T47D (cell line): Measurements from ENCODE around the gene SHE.

Experiments
- DNase-seq, 2 experiments: peaks; one replicate each; pipeline versions ENCODE4 v3.0.0 to v3.0.0-alpha.2; 2011 to 2012; ENCODE audit warnings: low read depth in 1 of 2, low spot score in 1 of 2
- JUND ChIP-seq: IDR thresholded peaks from 2 replicates; pipeline ENCODE4 v1.6.1; 2012; ENCODE audit warnings: low read depth
- in situ Hi-C: cut with HindIII; loops from 2 replicates; pipeline ENCODE4 v1.10.0; 2016; ENCODE audit warnings: low sequenced_read_pairs, low pct_unique_long_range_greater_than_20kb

SHE gene

GRCh38 chr1:154445040-154445472, 57.2 kb downstream of the SHE start:
- in situ Hi-C loops, result no loop called here
- TF ChIP-seq JUND, result no peak
- DNase-seq, result no peak

DNA sequence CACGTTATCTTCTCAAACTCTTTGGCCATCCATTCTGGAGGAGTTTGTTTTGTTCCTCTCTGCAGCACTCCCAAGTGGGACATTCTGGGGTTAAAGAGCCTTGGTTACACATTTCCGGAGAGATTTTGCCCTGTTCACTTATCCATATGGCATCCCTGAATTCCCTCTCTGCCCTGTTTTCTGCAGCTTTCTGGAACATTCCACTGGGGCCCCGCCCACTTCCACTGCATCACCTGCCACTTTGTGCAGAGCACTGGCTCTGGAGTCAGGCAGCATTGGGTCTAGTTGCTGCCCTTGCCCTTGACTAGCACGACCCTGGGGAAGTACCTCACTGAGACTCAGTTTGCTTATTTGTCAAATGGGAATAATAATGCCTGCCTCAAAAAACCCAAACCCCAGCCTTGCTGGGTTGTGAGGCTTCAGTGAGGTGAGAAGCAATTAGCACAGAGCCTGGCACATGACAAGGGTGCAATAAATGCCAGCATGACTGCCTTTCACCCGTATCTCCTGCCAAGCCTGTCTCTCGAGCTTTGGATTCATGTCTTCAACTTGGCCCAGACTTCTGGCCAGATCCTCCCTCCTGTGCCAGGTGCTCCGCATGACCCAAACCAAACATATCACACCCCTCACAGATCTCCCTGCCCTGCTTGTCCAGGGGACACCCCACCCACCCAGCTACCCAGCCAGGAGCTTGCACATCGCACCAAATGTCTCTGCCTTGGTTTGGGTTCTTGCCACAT, 58.8 kb downstream of the SHE start:
- TF ChIP-seq JUND, result no peak
- no peak for DNase-seq
- in situ Hi-C loops, result no loop called here

DNA sequence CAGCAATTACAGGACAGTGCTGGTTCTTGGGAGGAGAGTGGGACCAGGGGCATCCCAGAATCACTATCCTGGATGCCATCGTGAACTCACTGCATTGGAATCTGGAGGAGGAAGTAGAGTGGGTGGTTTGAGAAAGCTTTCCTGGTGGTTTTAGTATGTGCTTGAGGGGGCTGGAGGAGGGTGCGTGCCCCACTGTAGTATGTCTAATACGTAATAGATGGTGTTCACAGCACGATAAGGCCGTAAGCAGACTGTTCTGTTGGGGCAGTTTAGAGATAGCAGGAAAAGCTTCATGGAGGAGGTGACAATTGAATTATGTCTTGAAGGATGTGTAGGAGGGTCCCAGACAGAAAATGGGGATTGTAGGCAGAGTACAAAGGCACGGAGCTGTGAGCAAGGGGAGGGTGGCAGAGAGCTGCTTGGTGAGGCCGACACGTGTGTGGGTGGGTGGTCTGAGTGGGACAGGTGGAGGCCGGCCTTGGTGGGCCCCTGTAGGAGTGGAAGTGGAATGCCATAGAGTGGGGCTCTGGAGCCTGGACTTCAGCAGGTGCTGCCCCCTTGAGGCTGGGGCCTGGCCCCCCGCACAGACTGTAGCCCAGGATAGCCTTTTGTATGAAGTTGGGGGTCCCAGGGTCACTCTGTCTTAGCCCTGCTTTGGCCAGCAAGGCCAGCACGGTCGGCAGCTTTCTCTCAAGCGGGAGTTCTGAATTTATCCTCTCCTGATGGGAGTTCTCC, 60.0 kb downstream of the SHE start:
- DNase-seq, result peak; percentile 37 to 59
- in situ Hi-C loops, result no loop called here
- TF ChIP-seq JUND, result no peak

- no peak for TF ChIP-seq JUND
- in situ Hi-C loops, result no loop called here
- DNase-seq, result no peak
These were observed 60.8 kb downstream of the SHE start for GRCh38 chr1:154441241-154441888.

- DNase-seq, result no peak
- in situ Hi-C loops, result no loop called here
- no peak for TF ChIP-seq JUND
These were observed 62.0 kb downstream of the SHE start for GRCh38 chr1:154440036-154440804.

DNA sequence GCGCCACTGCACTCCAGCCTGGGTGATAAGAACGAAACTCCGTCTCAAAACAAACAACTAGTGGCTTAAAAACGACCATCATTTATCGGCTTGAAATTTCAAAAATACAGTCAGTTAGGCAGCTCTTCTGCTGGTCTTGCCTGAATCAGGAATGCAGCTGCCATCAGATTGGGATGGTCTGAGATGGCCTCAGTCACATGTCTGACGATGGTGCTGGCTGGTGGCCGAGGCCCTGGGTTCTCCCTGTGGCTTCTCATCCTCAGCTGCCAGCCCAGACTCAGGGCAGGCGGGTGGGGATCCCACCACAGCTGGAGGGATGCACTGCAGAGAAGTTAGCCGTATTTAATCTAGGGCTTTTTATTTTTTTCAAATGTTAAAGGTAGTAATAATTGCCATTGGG, 65.8 kb downstream of the SHE start:
- no peak for TF ChIP-seq JUND
- no peak for DNase-seq
- in situ Hi-C loops, result no loop called here

DNA sequence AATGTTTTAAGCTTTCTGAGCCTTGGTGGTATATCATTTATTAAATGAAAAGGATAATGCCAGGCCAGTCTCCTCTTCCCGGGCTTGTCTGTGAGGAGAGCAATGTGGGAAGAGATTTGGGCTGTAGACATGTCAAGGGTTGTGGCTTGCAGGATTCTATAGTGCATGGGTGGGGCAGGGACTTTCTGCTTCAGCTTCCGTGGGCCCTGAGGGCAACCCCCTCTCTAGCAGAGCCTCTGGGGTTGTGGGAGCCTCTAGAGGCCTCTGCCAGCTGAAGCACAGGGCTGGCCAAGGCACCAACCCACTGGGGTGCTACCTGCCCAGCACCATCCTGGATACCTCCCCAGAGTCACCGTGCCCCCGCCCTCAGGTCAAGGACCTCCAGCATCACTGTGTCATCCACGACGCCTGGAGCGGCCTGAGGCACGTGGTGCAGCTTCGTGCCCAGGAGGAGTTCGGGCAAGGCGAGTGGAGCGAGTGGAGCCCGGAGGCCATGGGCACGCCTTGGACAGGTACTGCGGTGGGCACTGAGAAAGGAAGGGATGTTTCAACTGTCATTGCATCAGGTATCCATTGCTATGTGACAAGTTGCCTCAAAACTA, 66.5 kb downstream of the SHE start:
- no peak for TF ChIP-seq JUND
- DNase-seq, result no peak
- in situ Hi-C loops, result no loop called here

- DNase-seq, result no peak
- in situ Hi-C loops, result no loop called here
- no peak for TF ChIP-seq JUND
These were observed 67.7 kb downstream of the SHE start for GRCh38 chr1:154434346-154435085.

GRCh38 chr1:154433161-154433764, 68.9 kb downstream of the SHE start:
- no peak for DNase-seq
- no peak for TF ChIP-seq JUND
- in situ Hi-C loops, result no loop called here

GRCh38 chr1:154431586-154432373, 70.4 kb downstream of the SHE start:
- in situ Hi-C loops, result no loop called here
- no peak for TF ChIP-seq JUND
- DNase-seq, result no peak
